Activated CD4-positive, alpha-beta T cell treated with anti-CD3 and anti-CD28 coated beads, Interleukin-2, amount 10 ng/mL, durations not matched to agents 7 days and 5 days (primary cell): ENCODE measurements around the gene BBOF1. TPM values are rescaled to one million over a fixed set of nuclear protein-coding genes. Genes with fewer than 3 reads are reported as not detected.

Experiments
- total RNA-seq, 2 experiments: library from RNA; stranded (reverse); gene quantifications; one replicate each; pipeline ENCODE4 v1.2.3, GENCODE V29; 2021

Gene BBOF1
- total RNA-seq, 2 experiments from 2014 or later, result 1.4 to 1.7 TPM

Other genes starting within 250 kb of the BBOF1 start
- gene PTGR2, start 167.5 kb upstream of the BBOF1 start, total RNA-seq, result 1 to 10 TPM; 2.1 to 2.2 TPM
- 10 to 100 TPM; 49.3 to 51.7 TPM for gene ZNF410, start 132.5 kb upstream of the BBOF1 start, total RNA-seq
- 1 to 10 TPM; 1.9 to 2.0 TPM for gene FAM161B, start 69.3 kb upstream of the BBOF1 start, total RNA-seq
- 10 to 100 TPM; 18.9 TPM for gene COQ6, start 69.0 kb upstream of the BBOF1 start, total RNA-seq
- 10 to 100 TPM in 1 of 2 experiments, 1 to 10 TPM in 1; 9.7 to 13.1 TPM for gene ENTPD5, start 61 bp upstream of the BBOF1 start, total RNA-seq
- 10 to 100 TPM; 13.7 to 19.1 TPM for gene ALDH6A1, start 65.1 kb downstream of the BBOF1 start, total RNA-seq
- 10 to 100 TPM; 13.0 to 14.7 TPM for gene LIN52, start 65.6 kb downstream of the BBOF1 start, total RNA-seq
- not detected for gene VSX2, start 220.1 kb downstream of the BBOF1 start, total RNA-seq